Activated CD8-positive, alpha-beta T cell treated with anti-CD3 and anti-CD28 coated beads for 36 hours (primary cell): ENCODE results near the gene WNT4. TPM values are rescaled to one million over a fixed set of nuclear protein-coding genes. Genes with fewer than 3 reads are reported as not detected.

Source experiments
- ATAC-seq: fragments of 200-7000 bp; cut with Tn5 transposase; one replicate; pipeline ENCODE4 v1.10.0; 2021; ENCODE audit warnings: mild to moderate bottlenecking, moderate library complexity
- CTCF ChIA-PET: fragments of 350-600 bp; sonication (Branson Sonifier 250); formaldehyde crosslinking; loops from one replicate; lab custom pipeline; 2021; ENCODE audit warnings: antibody characterized with exemption; lab: Charles Lee
- POLR2A ChIA-PET: fragments of 350-600 bp; sonication (Branson Sonifier 250); formaldehyde crosslinking; loops from one replicate; lab custom pipeline; 2021; ENCODE audit warnings: antibody characterized with exemption; lab: Charles Lee
- DNase-seq: peaks from one replicate; pipeline ENCODE4 v3.0.0-alpha.2; 2020
- H3K27ac Mint-ChIP-seq: one replicate; pipeline ENCODE4 v1.8.0; 2021; ENCODE audit warnings: mild to moderate bottlenecking, mixed read lengths
- H3K27me3 Mint-ChIP-seq: one replicate; pipeline ENCODE4 v1.8.0; 2021; ENCODE audit warnings: mixed read lengths
- H3K36me3 Mint-ChIP-seq: one replicate; pipeline ENCODE4 v1.8.0; 2021; ENCODE audit warnings: low read depth, mixed read lengths
- H3K4me1 Mint-ChIP-seq: one replicate; pipeline ENCODE4 v1.8.0; 2021; ENCODE audit warnings: low read depth, mixed read lengths
- H3K4me3 Mint-ChIP-seq: one replicate; pipeline ENCODE4 v1.8.0; 2021; ENCODE audit warnings: mild to moderate bottlenecking, moderate library complexity, mixed read lengths
- H3K9me3 Mint-ChIP-seq: one replicate; pipeline ENCODE4 v1.8.0; 2021; ENCODE audit warnings: mixed read lengths
- CTCF ChIP-seq: fragments of 200-600 bp; IDR thresholded peaks from one replicate; pipeline ENCODE4 v1.8.0; 2022; ENCODE audit warnings: antibody characterized with exemption, mild to moderate bottlenecking
- intact Hi-C: fragments of 100-400 bp; cut with micrococcal nuclease; formaldehyde crosslinking; loops from one replicate; pipeline ENCODE4 v1.10.0; 2022
- total RNA-seq, 2 experiments: library from RNA; stranded (reverse); gene quantifications; one replicate each; pipeline ENCODE4 v1.2.3, GENCODE V29; 2021

WNT4 gene
- total RNA-seq, 2 experiments from 2014 or later: not detected

- DNase-seq: no peak
- H3K4me1 Mint-ChIP-seq: peaks cover 6% of the 10 kb centered on the region
- no peaks in the 10 kb centered on the region for H3K9me3 Mint-ChIP-seq
- H3K27me3 Mint-ChIP-seq: peaks cover 24% of the 10 kb centered on the region
- no peak for ATAC-seq
- intact Hi-C loops: loop anchor here (10.0 kb wide), 3 partner anchors 136 to 496 kb away; partner anchors contain the start of gene C1QA
- ChIA-PET POLR2A (no interaction called here), CTCF (interaction anchor here (1.3 to 3.3 kb wide), 2 partner anchors 7 to 225 kb away, joined by 3 to 17 read pairs; no protein-coding TSS in a partner anchor)
- H3K27ac Mint-ChIP-seq: no peak overlapping the region
- H3K36me3 Mint-ChIP-seq: no peaks in the 10 kb centered on the region
- no peak overlapping the region for H3K4me3 Mint-ChIP-seq
- TF ChIP-seq CTCF: no peak
Observed at GRCh38 chr1:22139066-22139594, 3.8 kb downstream of the WNT4 start.

- H3K4me1 Mint-ChIP-seq: no peaks in the 10 kb centered on the region
- no peak for TF ChIP-seq CTCF
- no peaks in the 10 kb centered on the region for H3K9me3 Mint-ChIP-seq
- DNase-seq (no peak), ATAC-seq (no peak)
- POLR2A ChIA-PET: interaction anchor here (1.1 kb wide), 1 partner anchor 10 kb away, joined by 3 read pairs; no protein-coding TSS in a partner anchor
- peaks cover 18% of the 10 kb centered on the region for H3K27me3 Mint-ChIP-seq
- H3K36me3 Mint-ChIP-seq: no peaks in the 10 kb centered on the region
- CTCF ChIA-PET: no interaction called here
- no peak overlapping the region for H3K4me3 Mint-ChIP-seq
- intact Hi-C loops: loop anchor here (10.0 kb wide), 3 partner anchors 138 to 498 kb away; partner anchors contain the start of gene C1QA
- H3K27ac Mint-ChIP-seq: no peak overlapping the region
Observed at GRCh38 chr1:22137004-22137720, 5.7 kb downstream of the WNT4 start.

GRCh38 chr1:22133931-22134324, 9.0 kb downstream of the WNT4 start:
- Mint-ChIP-seq H3K36me3 (no peaks in the 10 kb centered on the region), H3K27ac (no peak overlapping the region), H3K9me3 (no peaks in the 10 kb centered on the region), H3K4me1 (no peaks in the 10 kb centered on the region), H3K27me3 (no peaks in the 10 kb centered on the region), H3K4me3 (no peak overlapping the region)
- intact Hi-C loops: loop anchor here (10.0 kb wide), 3 partner anchors 141 to 501 kb away; partner anchors contain the start of gene C1QA
- no peak for TF ChIP-seq CTCF
- ChIA-PET POLR2A (no interaction called here), CTCF (interaction anchor here (1.2 to 5.2 kb wide), 3 partner anchors 10 to 283 kb away, joined by 3 to 27 read pairs (median 3); no protein-coding TSS in a partner anchor)
- DNase-seq (no peak), ATAC-seq (no peak)

GRCh38 chr1:22133247-22133930, 9.5 kb downstream of the WNT4 start:
- DNase-seq: no peak
- Mint-ChIP-seq H3K27me3 (no peaks in the 10 kb centered on the region), H3K27ac (no peak overlapping the region), H3K36me3 (no peaks in the 10 kb centered on the region), H3K4me1 (no peaks in the 10 kb centered on the region), H3K4me3 (no peak overlapping the region), H3K9me3 (no peaks in the 10 kb centered on the region)
- no peak for ATAC-seq
- intact Hi-C loops: loop anchor here (10.0 kb wide), 3 partner anchors 141 to 501 kb away; partner anchors contain the start of gene C1QA
- CTCF ChIA-PET: interaction anchor here (1.2 to 5.2 kb wide), 3 partner anchors 9 to 284 kb away, joined by 3 to 27 read pairs (median 3); no protein-coding TSS in a partner anchor
- POLR2A ChIA-PET: no interaction called here
- TF ChIP-seq CTCF: no peak
